HG02938 (cell line): Measurements from ENCODE around the gene SLIT3.

Experiments
- ATAC-seq: cut with Tn5 transposase; IDR thresholded peaks from one replicate; pipeline ENCODE4 v1.9.1; 2021; ENCODE audit warnings: mild to moderate bottlenecking, moderate library complexity; ENCODE audit not compliant: unreplicated experiment

SLIT3 gene

GRCh38 chr5:168819004-168819621, 481.8 kb downstream of the SLIT3 start:
- ATAC-seq = no peak

GRCh38 chr5:168818558-168818957, 482.4 kb downstream of the SLIT3 start:
- no peak for ATAC-seq

- ATAC-seq = no peak
Measured at GRCh38 chr5:168817591-168817990, 483.3 kb downstream of the SLIT3 start.

- no peak for ATAC-seq
Measured at GRCh38 chr5:168816661-168817060, 484.3 kb downstream of the SLIT3 start.

GRCh38 chr5:168813184-168813968, 487.6 kb downstream of the SLIT3 start:
- no peak for ATAC-seq

GRCh38 chr5:168810641-168811040, 490.3 kb downstream of the SLIT3 start:
- no peak for ATAC-seq

- no peak for ATAC-seq
Measured at GRCh38 chr5:168809218-168809617, 491.7 kb downstream of the SLIT3 start.

GRCh38 chr5:168808051-168808616, 492.8 kb downstream of the SLIT3 start:
- ATAC-seq = no peak

GRCh38 chr5:168807287-168807686, 493.7 kb downstream of the SLIT3 start:
- no peak for ATAC-seq

- no peak for ATAC-seq
Measured at GRCh38 chr5:168803541-168803940, 497.4 kb downstream of the SLIT3 start.

- no peak for ATAC-seq
Measured at GRCh38 chr5:168802337-168802736, 498.6 kb downstream of the SLIT3 start.

GRCh38 chr5:168801567-168801966, 499.4 kb downstream of the SLIT3 start:
- ATAC-seq = no peak

- ATAC-seq = no peak
Measured at GRCh38 chr5:168800701-168801100, 500.2 kb downstream of the SLIT3 start.

GRCh38 chr5:168798065-168799023, 502.6 kb downstream of the SLIT3 start:
- no peak for ATAC-seq

GRCh38 chr5:168796593-168797580, 504.1 kb downstream of the SLIT3 start:
- ATAC-seq = no peak

- no peak for ATAC-seq
Measured at GRCh38 chr5:168796000-168796399, 504.9 kb downstream of the SLIT3 start.

- no peak for ATAC-seq
Measured at GRCh38 chr5:168793841-168794837, 506.8 kb downstream of the SLIT3 start.

- ATAC-seq = no peak
Measured at GRCh38 chr5:168792678-168793077, 508.3 kb downstream of the SLIT3 start.
